ENCODE data around the gene ZNF236. TPM values are rescaled to one million over a fixed set of nuclear protein-coding genes. Genes with fewer than 3 reads are reported as not detected.
"Not testable (repeated sequence)": the region's sequence is repeated elsewhere in the genome, so short reads cannot be mapped to it uniquely, and the experiment has no call there.

ZNF236 gene
- total and polyA plus RNA-seq, 7 donors: 0.60 to 26.6 (median 18.9) TPM

GRCh38 chr18:76962851-76963250 is 140.5 kb downstream of the ZNF236 start:
- Histone ChIP-seq H3K36me3 (peaks cover 0 to 36% (median 21%) of the 10 kb centered on the region in 4 donors), H3K9me3 (no peaks in the 10 kb centered on the region), H3K4me1 (peaks cover 0 to 9% (median 0%) of the 10 kb centered on the region in 4 donors), H3K4me3 (no peak overlapping the region), H3K27ac (no peak overlapping the region), H3K27me3 (no peaks in the 10 kb centered on the region)
- intact Hi-C loops (cut with DNase I): no loop called here
- TF ChIP-seq EP300 (IDR thresholded peaks at IDR 0.05): no peak
- no peak for TF ChIP-seq CTCF (IDR thresholded peaks at IDR 0.05)
- TF ChIP-seq POLR2A (IDR thresholded peaks at IDR 0.05): no peak
- no peak for TF ChIP-seq POLR2AphosphoS5 (IDR thresholded peaks at IDR 0.05)
- no peak for DNase-seq
- 89 to 93% methylated on average over 1 of the region's 1 CpG for WGBS, 2 donors

- no peak for DNase-seq
- intact Hi-C loops (cut with DNase I): no loop called here
- Histone ChIP-seq H3K36me3 (peaks cover 0 to 36% (median 15%) of the 10 kb centered on the region in 4 donors), H3K4me1 (peaks cover 0 to 7% (median 0%) of the 10 kb centered on the region in 4 donors), H3K9me3 (no peaks in the 10 kb centered on the region), H3K27me3 (no peaks in the 10 kb centered on the region), H3K27ac (no peak overlapping the region), H3K4me3 (no peak overlapping the region)
- TF ChIP-seq POLR2AphosphoS5 (IDR thresholded peaks at IDR 0.05) (no peak), EP300 (IDR thresholded peaks at IDR 0.05) (no peak), CTCF (IDR thresholded peaks at IDR 0.05) (no peak), POLR2A (IDR thresholded peaks at IDR 0.05) (no peak)
- WGBS, 2 donors: 74 to 89% methylated on average over 2 of the region's 2 CpGs
These were observed 141.6 kb downstream of the ZNF236 start for GRCh38 chr18:76963936-76964335.

GRCh38 chr18:76965555-76966151 is 143.3 kb downstream of the ZNF236 start:
- DNase-seq; H3K4me1 ChIP-seq; H3K27me3 ChIP-seq; intact Hi-C loops (cut with DNase I); H3K27ac ChIP-seq; H3K9me3 ChIP-seq; H3K4me3 ChIP-seq: not testable (repeated sequence)
- H3K36me3 ChIP-seq: peaks cover 0 to 22% (median 6%) of the 10 kb centered on the region in 4 donors
- WGBS, 2 donors: 69 to 72% methylated on average over 11 of the region's 11 CpGs

GRCh38 chr18:76967299-76967698 is 144.9 kb downstream of the ZNF236 start:
- peaks cover 0 to 12% (median 0%) of the 10 kb centered on the region in 4 donors for H3K36me3 ChIP-seq
- intact Hi-C loops (cut with DNase I); DNase-seq: not testable (repeated sequence)

GRCh38 chr18:76967721-76968472 is 145.5 kb downstream of the ZNF236 start:
- no peak for DNase-seq
- Histone ChIP-seq H3K36me3 (peaks cover 0 to 12% (median 0%) of the 10 kb centered on the region in 4 donors), H3K4me1 (peaks cover 0 to 5% (median 1%) of the 10 kb centered on the region in 4 donors), H3K4me3 (no peak overlapping the region), H3K9me3 (no peaks in the 10 kb centered on the region), H3K27ac (no peak overlapping the region), H3K27me3 (no peaks in the 10 kb centered on the region)
- WGBS, 2 donors: 69 to 73% methylated on average over 17 of the region's 17 CpGs
- no peak for TF ChIP-seq POLR2A (IDR thresholded peaks at IDR 0.05)
- no peak for TF ChIP-seq EP300 (IDR thresholded peaks at IDR 0.05)
- intact Hi-C loops (cut with DNase I): no loop called here

More at GRCh38 chr18:76967299-76967698, 144.9 kb downstream of the ZNF236 start:
- not testable (repeated sequence) for H3K9me3 ChIP-seq, H3K27ac ChIP-seq, H3K27me3 ChIP-seq, H3K4me1 ChIP-seq, H3K4me3 ChIP-seq

GRCh38 chr18:76970770-76971559 is 148.6 kb downstream of the ZNF236 start:
- H3K9me3 ChIP-seq: no peaks in the 10 kb centered on the region
- no peak for TF ChIP-seq POLR2A (IDR thresholded peaks at IDR 0.05)
- H3K4me3 ChIP-seq: no peak overlapping the region
- no peak for DNase-seq
- H3K4me1 ChIP-seq: peaks cover 0 to 9% (median 6%) of the 10 kb centered on the region in 4 donors
- no peaks in the 10 kb centered on the region for H3K27me3 ChIP-seq
- peaks cover 0 to 12% (median 0%) of the 10 kb centered on the region in 4 donors for H3K36me3 ChIP-seq
- no peak overlapping the region for H3K27ac ChIP-seq
- intact Hi-C loops (cut with DNase I): no loop called here
- 82 to 90% methylated on average over 11 of the region's 11 CpGs for WGBS, 2 donors

Measured in sigmoid colon (tissue), 7 donors.